Sigmoid colon (tissue), 4 donors: ENCODE results near the gene CLEC16A.

Experiments
- EP300 ChIP-seq, 4 donors: sonication (generic); formaldehyde crosslinking; IDR thresholded peaks; one replicate each; pipeline ENCODE4 v1.6.1; 2017; ENCODE audit warnings: antibody characterized with exemption in 4 of 4
- POLR2A ChIP-seq, 2 donors: fragments of 450-650 bp; IDR thresholded peaks; one replicate each; pipeline ENCODE4 v1.6.1; 2016; ENCODE audit warnings: antibody characterized with exemption in 2 of 2, mild to moderate bottlenecking in 2 of 2, moderate library complexity in 2 of 2
- POLR2AphosphoS5 ChIP-seq, 4 donors: sonication (generic); formaldehyde crosslinking; IDR thresholded peaks; one replicate each; pipeline ENCODE4 v1.6.1; 2017; ENCODE audit warnings: antibody characterized with exemption in 4 of 4
- TF ChIP-seq, protein P1 (sequence below), 4 experiments: fragments of 450-650 bp in 3 of 4; fragments of 200-600 bp in 1 of 4; IDR thresholded peaks; one replicate each; pipeline ENCODE4 v1.5.1; 2016 to 2019; ENCODE audit warnings: antibody characterized with exemption in 4 of 4, mild to moderate bottlenecking in 3 of 4, moderate library complexity in 2 of 4

DNA sequence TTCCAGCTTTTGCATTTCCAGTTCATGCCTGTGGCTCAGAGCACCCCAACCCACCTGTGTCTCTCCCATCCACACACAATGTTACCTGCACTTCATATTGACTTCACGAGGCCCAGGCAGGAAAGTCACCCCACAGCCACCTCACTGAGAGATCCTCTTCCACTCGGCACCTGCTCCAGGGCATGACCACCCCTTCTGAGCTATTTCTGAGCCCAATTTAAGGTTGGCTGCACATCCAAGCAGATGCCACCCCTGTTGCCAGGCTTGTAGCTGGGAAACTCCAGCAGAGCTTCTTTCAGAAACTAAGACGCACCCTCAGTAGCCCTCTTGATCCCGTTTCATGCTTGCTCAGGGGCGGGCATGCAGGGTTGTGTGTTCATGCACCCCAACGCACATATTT lies 223.2 kb downstream of the CLEC16A start:
- TF ChIP-seq, protein P1, sequence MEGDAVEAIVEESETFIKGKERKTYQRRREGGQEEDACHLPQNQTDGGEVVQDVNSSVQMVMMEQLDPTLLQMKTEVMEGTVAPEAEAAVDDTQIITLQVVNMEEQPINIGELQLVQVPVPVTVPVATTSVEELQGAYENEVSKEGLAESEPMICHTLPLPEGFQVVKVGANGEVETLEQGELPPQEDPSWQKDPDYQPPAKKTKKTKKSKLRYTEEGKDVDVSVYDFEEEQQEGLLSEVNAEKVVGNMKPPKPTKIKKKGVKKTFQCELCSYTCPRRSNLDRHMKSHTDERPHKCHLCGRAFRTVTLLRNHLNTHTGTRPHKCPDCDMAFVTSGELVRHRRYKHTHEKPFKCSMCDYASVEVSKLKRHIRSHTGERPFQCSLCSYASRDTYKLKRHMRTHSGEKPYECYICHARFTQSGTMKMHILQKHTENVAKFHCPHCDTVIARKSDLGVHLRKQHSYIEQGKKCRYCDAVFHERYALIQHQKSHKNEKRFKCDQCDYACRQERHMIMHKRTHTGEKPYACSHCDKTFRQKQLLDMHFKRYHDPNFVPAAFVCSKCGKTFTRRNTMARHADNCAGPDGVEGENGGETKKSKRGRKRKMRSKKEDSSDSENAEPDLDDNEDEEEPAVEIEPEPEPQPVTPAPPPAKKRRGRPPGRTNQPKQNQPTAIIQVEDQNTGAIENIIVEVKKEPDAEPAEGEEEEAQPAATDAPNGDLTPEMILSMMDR (IDR thresholded peaks at IDR 0.05), result no peak
- no peak for TF ChIP-seq POLR2AphosphoS5 (IDR thresholded peaks at IDR 0.05)
- TF ChIP-seq POLR2A (IDR thresholded peaks at IDR 0.05), result no peak
- no peak for TF ChIP-seq EP300 (IDR thresholded peaks at IDR 0.05)
